GM12878 (cell line): Measurements from ENCODE around the gene OR13A1. TPM values are rescaled to one million over a fixed set of nuclear protein-coding genes. Genes with fewer than 3 reads are reported as not detected.

Source experiments
- ATAC-seq: fragments of 200-7000 bp; cut with Tn5 transposase; 3 replicates; pipeline ENCODE4 v1.9.1; 2020; ENCODE audit warnings: mild to moderate bottlenecking, moderate library complexity
- BruUV-seq: library from RNA; stranded (reverse); fragments of 400-500 nt; replicated peaks from 2 replicates; lab custom pipeline; 2021; lab: Mats Ljungman, UMichigan
- CTCF ChIA-PET: fragments of 300-600 bp; sonication (Branson Sonifier 250); formaldehyde crosslinking; extraction: SDS; loops from one replicate; lab custom pipeline; 2021; ENCODE audit warnings: inconsistent platforms; lab: Yijun Ruan, JAX
- POLR2A ChIA-PET: fragments of 350-600 bp; formaldehyde crosslinking; extraction: SDS; loops from one replicate; lab custom pipeline; 2021; ENCODE audit warnings: inconsistent platforms; lab: Charles Lee
- RAD21 ChIA-PET: fragments of 300-600 bp; sonication (Branson Sonifier 250); formaldehyde crosslinking; loops from one replicate; lab custom pipeline; 2023; ENCODE audit warnings: antibody characterized with exemption; ENCODE audit not compliant: unreplicated experiment; lab: Charles Lee
- SMC1A ChIA-PET: fragments of 300-600 bp; sonication (Branson Sonifier 250); formaldehyde crosslinking; loops from one replicate; lab custom pipeline; 2023; ENCODE audit not compliant: unreplicated experiment, uncharacterized antibody; lab: Charles Lee
- DNase-seq: peaks from one replicate; pipeline ENCODE4 v3.0.0-alpha.2; 2011; ENCODE audit warnings: low read depth, low spot score
- FAIRE-seq: peaks from 3 replicates; lab custom pipeline; 2011; peaks lifted over from hg19 to GRCh38; lab: Jason Lieb, UNC
- H2AFZ ChIP-seq: 2 replicates; pipeline ENCODE4 v1.6.0; 2011; ENCODE audit warnings: low read depth, low read length, control low read depth; ENCODE audit not compliant: control insufficient read depth
- H3K27ac ChIP-seq: 2 replicates; pipeline ENCODE4 v1.5.1; 2011; ENCODE audit warnings: control low read depth; ENCODE audit not compliant: control insufficient read depth, insufficient read depth
- H3K27me3 ChIP-seq, 2 experiments: replicated peaks in 1 of 2; 2 replicates each; pipeline versions ENCODE4 v1.6.0 to v1.6.1; 2011; ENCODE audit warnings: low read length in 1 of 2; ENCODE audit not compliant: control insufficient read depth in 2 of 2, insufficient read depth in 2 of 2
- H3K36me3 ChIP-seq, 2 experiments: 2 replicates each; pipeline ENCODE4 v1.5.1; 2011; ENCODE audit warnings: low read length in 1 of 2; ENCODE audit not compliant: control insufficient read depth in 2 of 2, insufficient read depth in 2 of 2
- H3K4me1 ChIP-seq: 2 replicates; pipeline ENCODE4 v1.6.1; 2011; ENCODE audit warnings: mild to moderate bottlenecking, low read length, moderate library complexity, mixed read lengths; ENCODE audit not compliant: control insufficient read depth, insufficient read depth
- H3K4me2 ChIP-seq: 2 replicates; pipeline ENCODE4 v1.6.0; 2011; ENCODE audit warnings: control low read depth; ENCODE audit not compliant: control insufficient read depth, insufficient read depth
- H3K4me3 ChIP-seq: fragments of 200-600 bp; sonication (generic); 2 replicates; pipeline ENCODE4 v1.5.1; 2016
- H3K79me2 ChIP-seq: 2 replicates; pipeline ENCODE4 v1.6.0; 2011; ENCODE audit warnings: low read length; ENCODE audit not compliant: control insufficient read depth, insufficient read depth
- H3K9ac ChIP-seq: 2 replicates; pipeline ENCODE4 v1.8.0; 2011; ENCODE audit warnings: low read length, control low read depth, mixed read lengths; ENCODE audit not compliant: control insufficient read depth, insufficient read depth
- H3K9me3 ChIP-seq: replicated peaks from 3 replicates; pipeline ENCODE4 v1.5.1; 2011; ENCODE audit warnings: mild to moderate bottlenecking, low read length; ENCODE audit not compliant: control insufficient read depth, insufficient read depth
- H4K20me1 ChIP-seq: 2 replicates; pipeline ENCODE4 v1.6.0; 2011; ENCODE audit not compliant: control insufficient read depth, insufficient read depth
- BACH1 ChIP-seq: fragments of 450-650 bp; IDR thresholded peaks from 2 replicates; pipeline ENCODE4 v1.6.1; 2017; ENCODE audit warnings: mild to moderate bottlenecking, borderline replicate concordance
- CEBPB ChIP-seq, 2 experiments: fragments of 150-350 bp in 1 of 2; IDR thresholded peaks; 2 replicates each; pipeline ENCODE4 v1.6.1; 2012 to 2014; ENCODE audit warnings: low read depth in 2 of 2, low read length in 2 of 2, borderline replicate concordance in 1 of 2, inconsistent platforms in 1 of 2
- EED ChIP-seq: sonication (generic); IDR thresholded peaks from 2 replicates; pipeline ENCODE4 v1.6.1; 2016; ENCODE audit warnings: antibody characterized with exemption, low read depth
- EP300 ChIP-seq, 2 experiments: fragments of 150-350 bp in 1 of 2; IDR thresholded peaks; 2 replicates each; pipeline ENCODE4 v1.6.1; 2011 to 2012; ENCODE audit warnings: low read depth in 2 of 2, low read length in 2 of 2, borderline replicate concordance in 1 of 2, improper control_type of control experiment in 1 of 2, inconsistent platforms in 1 of 2; ENCODE audit not compliant: control insufficient read depth in 1 of 2
- HDAC6 ChIP-seq: fragments of 200-600 bp; sonication (generic); IDR thresholded peaks from one replicate; pipeline ENCODE4 v1.8.0; 2017; ENCODE audit warnings: antibody characterized with exemption; ENCODE audit not compliant: unreplicated experiment
- HSF1 ChIP-seq: fragments of 150-350 bp; IDR thresholded peaks from 2 replicates; pipeline ENCODE4 v1.6.1; 2014; ENCODE audit warnings: mild to moderate bottlenecking, low read depth, low read length
- IKZF1 ChIP-seq: fragments of 450-650 bp; conservative IDR thresholded peaks from 2 replicates; pipeline ENCODE4 v1.6.1; 2017; ENCODE audit warnings: antibody characterized with exemption, mild to moderate bottlenecking
- JUNB ChIP-seq: IDR thresholded peaks from 2 replicates; pipeline ENCODE4 v1.6.1; 2016; ENCODE audit warnings: antibody characterized with exemption, mild to moderate bottlenecking
- KDM1A ChIP-seq: fragments of 200-600 bp; sonication (generic); IDR thresholded peaks from 2 replicates; pipeline ENCODE4 v1.6.1; 2016; ENCODE audit warnings: borderline replicate concordance
- MEF2A ChIP-seq: IDR thresholded peaks from 2 replicates; pipeline ENCODE4 v1.6.1; 2011; ENCODE audit warnings: low read depth, mild to moderate bottlenecking, low read length, moderate library complexity; ENCODE audit not compliant: insufficient read depth
- POLR2AphosphoS5 ChIP-seq: IDR thresholded peaks from 2 replicates; pipeline ENCODE4 v1.6.1; 2011; ENCODE audit warnings: mild to moderate bottlenecking, low read length, inconsistent platforms
- SIN3A ChIP-seq: IDR thresholded peaks from 2 replicates; pipeline ENCODE4 v1.6.1; 2012; ENCODE audit warnings: low read depth, low read length, improper control_type of control experiment
- SP1 ChIP-seq: IDR thresholded peaks from one replicate; pipeline ENCODE4 v1.6.1; 2011; ENCODE audit warnings: low read depth, low read length
- SPI1 ChIP-seq: IDR thresholded peaks from 2 replicates; pipeline ENCODE4 v1.6.1; 2011; ENCODE audit warnings: low read depth, mild to moderate bottlenecking, low read length, moderate library complexity, borderline replicate concordance; ENCODE audit not compliant: insufficient read depth
- SUZ12 ChIP-seq: fragments of 200-600 bp; sonication (generic); IDR thresholded peaks from one replicate; pipeline ENCODE4 v1.6.1; 2018; ENCODE audit warnings: antibody characterized with exemption, mild to moderate bottlenecking; ENCODE audit not compliant: unreplicated experiment
- TCF3 ChIP-seq: IDR thresholded peaks from 2 replicates; pipeline ENCODE4 v1.6.1; 2012; ENCODE audit warnings: low read depth, mild to moderate bottlenecking, low read length, borderline replicate concordance; ENCODE audit not compliant: insufficient read depth
- YY1 ChIP-seq: IDR thresholded peaks from 2 replicates; pipeline ENCODE4 v1.6.1; 2011; ENCODE audit warnings: low read depth, mild to moderate bottlenecking, low read length
- ZSCAN29 ChIP-seq: fragments of 450-650 bp; IDR thresholded peaks from 2 replicates; pipeline ENCODE4 v1.6.1; 2017; ENCODE audit warnings: mild to moderate bottlenecking, moderate library complexity
- ZZZ3 ChIP-seq: IDR thresholded peaks from 2 replicates; pipeline ENCODE4 v1.6.1; 2011; ENCODE audit warnings: low read depth; ENCODE audit not compliant: control insufficient read depth, insufficient read length
- WGBS: methylation state at CpG from one replicate; pipeline ENCODE4 v1.1.6; 2016; ENCODE audit warnings: low lambda C conversion rate; ENCODE audit not compliant: insufficient replicate concordance, insufficient coverage; ENCODE audit errors: missing lambda C conversion rate; 5-methylcytosine and 5-hydroxymethylcytosine counted together
- in situ Hi-C: fragments of 300-500 bp; cut with MboI; formaldehyde crosslinking; loops from 9 replicates; pipeline ENCODE4 v1.14.3; 2018; ENCODE audit warnings: mixed read lengths
- intact Hi-C: fragments of 100-400 bp; cut with micrococcal nuclease; formaldehyde crosslinking; loops from one replicate; pipeline ENCODE4 v1.14.2; 2022; ENCODE audit not compliant: unreplicated experiment
- polyA plus RNA-seq, 11 experiments: library from polyadenylated mRNA; depleted of rRNA in 4 of 11; unstranded in 6 of 11; stranded (reverse) in 5 of 11; fragments of >200 nt; fragmentation: Nextera tagmentation in 4 of 11; fragmentation: Illumina TruSeq in 1 of 11; extraction: Ambion mirVana in 4 of 11; extraction: Trizol in 1 of 11; gene quantifications; 1 replicate in 1 of 11; 2 replicates in 10 of 11; pipeline versions ENCODE4 v1.2.1 to v1.2.3, GENCODE V29; 2011 to 2016; ENCODE audit warnings: inconsistent platforms in 2 of 11, missing spikeins in 2 of 11, low read depth in 1 of 11
- total RNA-seq, 4 experiments: library from RNA; depleted of rRNA in 3 of 4; stranded (reverse); fragments of >200 nt in 3 of 4; fragmentation: Illumina TruSeq in 1 of 4; extraction: Trizol in 1 of 4; gene quantifications; 2 replicates each; pipeline versions ENCODE4 v1.2.1 to v1.2.3, GENCODE V29; 2013 to 2021
- TF ChIP-seq, protein P1 (sequence below): fragments of 450-650 bp; IDR thresholded peaks from 2 replicates; pipeline ENCODE4 v1.6.1; 2018; ENCODE audit warnings: borderline replicate concordance, mild to moderate bottlenecking; ENCODE audit not compliant: partially characterized antibody

The OR13A1 gene
- total and polyA plus RNA-seq, 10 of the 15 experiments (the other 5 are each of a cell fraction or from before 2014, with no cell fraction given) = 0.14 to 0.56 (median 0.27) TPM; not detected in 1

DNA sequence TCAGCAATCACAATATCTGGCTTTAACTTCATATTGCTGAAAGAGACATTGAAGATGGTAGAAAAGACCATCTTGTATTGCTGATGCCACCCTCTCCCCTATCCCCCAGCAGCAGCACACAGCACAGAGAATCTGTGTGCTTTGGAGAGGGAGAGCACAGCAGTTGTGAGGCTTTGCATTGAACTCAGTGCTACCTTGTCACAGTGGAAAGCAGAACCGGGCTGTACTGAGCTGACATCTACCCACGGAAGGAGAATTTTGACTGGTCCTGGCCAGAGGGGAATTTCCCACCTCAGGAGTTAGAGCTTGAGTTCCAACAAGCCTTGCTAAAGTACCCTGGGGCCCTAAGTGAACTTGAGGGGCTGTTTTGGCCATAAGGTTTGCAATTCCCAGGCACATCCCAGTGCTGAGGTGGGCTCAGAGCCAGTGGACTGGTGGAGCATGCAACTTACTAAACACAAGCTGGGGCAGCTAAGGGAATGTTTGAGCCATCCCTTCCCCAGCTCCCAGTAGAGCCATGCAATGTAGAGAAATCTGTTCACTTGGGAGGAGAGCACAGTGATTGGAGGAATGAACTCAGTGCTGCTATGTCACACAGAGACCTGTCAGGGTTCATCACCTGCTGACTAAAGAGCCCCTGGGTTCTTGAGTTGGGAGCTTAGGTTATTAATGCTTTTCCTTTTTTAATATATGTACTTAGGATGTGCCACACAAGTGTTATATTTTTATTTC, 62.1 kb downstream of the OR13A1 start:
- peak overlapping the region; percentile 70 for H2AFZ ChIP-seq
- no peak overlapping the region for H3K27ac ChIP-seq
- peak; percentile 83 for ATAC-seq
- H3K27me3 ChIP-seq = no peaks in the 10 kb centered on the region
- H3K4me2 ChIP-seq = peak overlapping the region; percentile 23; the same call in 1 of the 2 replicates
- in situ Hi-C loops = loop anchor here (5.0 kb wide), 2 partner anchors 209 to 419 kb away; partner anchors contain the start of gene ZFAND4
- no TSS peak for BruUV-seq
- 0% methylated on average over 2 of the region's 2 CpGs for WGBS
- no peaks in the 10 kb centered on the region; the same call in 2 of the 3 replicates for H3K9me3 ChIP-seq
- FAIRE-seq = peak; percentile 84
- SMC1A ChIA-PET = interaction anchor here (0.5 to 1.2 kb wide), 5 partner anchors 209 to 1308 kb away, joined by 3 to 5 read pairs (median 3); no protein-coding TSS in a partner anchor
- no peak overlapping the region for H3K9ac ChIP-seq
- DNase-seq = peak; percentile 28
- H3K4me1 ChIP-seq = peaks cover 12% of the 10 kb centered on the region
- no peaks in the 10 kb centered on the region for H4K20me1 ChIP-seq
- H3K79me2 ChIP-seq = no peaks in the 10 kb centered on the region
- POLR2A ChIA-PET = interaction anchor here (0.6 kb wide), 1 partner anchor 835 kb away, joined by 3 read pairs; no protein-coding TSS in a partner anchor
- H3K4me3 ChIP-seq = no peak overlapping the region
- CTCF ChIA-PET = interaction anchor here (0.7 to 1.2 kb wide), 2 partner anchors 287 to 775 kb away, joined by 3 read pairs; no protein-coding TSS in a partner anchor
- RAD21 ChIA-PET = interaction anchor here (0.6 to 1.4 kb wide), 6 partner anchors 18 to 775 kb away, joined by 3 to 7 read pairs (median 4); partner anchors contain the start of gene ZFAND4
- intact Hi-C loops = loop anchor here (5.0 kb wide), 2 partner anchors 419 to 769 kb away; partner anchors contain the start of gene ZFAND4
- H3K36me3 ChIP-seq = no peaks in the 10 kb centered on the region
- TF ChIP-seq HSF1 = no peak
- 0 out of 2 replicates have a peak, but pooled peaks have one; percentile 6 for TF ChIP-seq YY1
- no peak for TF ChIP-seq EP300 (IDR thresholded peaks at IDR 0.05; ENCODE audit: borderline replicate concordance in 1 of 2, control insufficient read depth in 1 of 2, low read depth in 2 of 2, low read length in 2 of 2)
- TF ChIP-seq SUZ12 = no peak
- TF ChIP-seq IKZF1 = no peak
- no peak for TF ChIP-seq TCF3
- TF ChIP-seq SIN3A = no peak
- TF ChIP-seq SP1 = no peak
- no peak for TF ChIP-seq ZSCAN29
- peak; percentile 16; the same call in 1 of the 2 replicates for TF ChIP-seq EED
- TF ChIP-seq, protein P1, sequence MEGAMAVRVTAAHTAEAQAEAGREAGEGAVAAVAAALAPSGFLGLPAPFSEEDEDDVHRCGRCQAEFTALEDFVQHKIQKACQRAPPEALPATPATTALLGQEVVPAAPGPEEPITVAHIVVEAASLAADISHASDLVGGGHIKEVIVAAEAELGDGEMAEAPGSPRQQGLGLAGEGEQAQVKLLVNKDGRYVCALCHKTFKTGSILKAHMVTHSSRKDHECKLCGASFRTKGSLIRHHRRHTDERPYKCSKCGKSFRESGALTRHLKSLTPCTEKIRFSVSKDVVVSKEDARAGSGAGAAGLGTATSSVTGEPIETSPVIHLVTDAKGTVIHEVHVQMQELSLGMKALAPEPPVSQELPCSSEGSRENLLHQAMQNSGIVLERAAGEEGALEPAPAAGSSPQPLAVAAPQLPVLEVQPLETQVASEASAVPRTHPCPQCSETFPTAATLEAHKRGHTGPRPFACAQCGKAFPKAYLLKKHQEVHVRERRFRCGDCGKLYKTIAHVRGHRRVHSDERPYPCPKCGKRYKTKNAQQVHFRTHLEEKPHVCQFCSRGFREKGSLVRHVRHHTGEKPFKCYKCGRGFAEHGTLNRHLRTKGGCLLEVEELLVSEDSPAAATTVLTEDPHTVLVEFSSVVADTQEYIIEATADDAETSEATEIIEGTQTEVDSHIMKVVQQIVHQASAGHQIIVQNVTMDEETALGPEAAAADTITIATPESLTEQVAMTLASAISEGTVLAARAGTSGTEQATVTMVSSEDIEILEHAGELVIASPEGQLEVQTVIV = no peak
- TF ChIP-seq JUNB = peak; percentile 59
- TF ChIP-seq ZZZ3 = no peak
- TF ChIP-seq BACH1 = no peak
- TF ChIP-seq POLR2AphosphoS5 = no peak
- TF ChIP-seq MEF2A = no peak
- TF ChIP-seq CEBPB (IDR thresholded peaks at IDR 0.05; ENCODE audit: borderline replicate concordance in 1 of 2, low read depth in 2 of 2, low read length in 2 of 2) = no peak
- peak; percentile 85 for TF ChIP-seq SPI1
- no peak for TF ChIP-seq HDAC6
- TF ChIP-seq KDM1A = no peak
